Spleen (tissue), 7 donors: ENCODE measurements around the gene OLIG3.

Experiments used
- CTCF ChIP-seq, 11 experiments: fragments of 200-600 bp in 7 of 11; fragments of 450-650 bp in 4 of 11; sonication (generic) in 4 of 11; IDR thresholded peaks in 8 of 11; conservative IDR thresholded peaks in 3 of 11; 1 replicate in 7 of 11; 2 replicates in 4 of 11; pipeline versions ENCODE4 v1.4.0 to v1.8.0; 2016 to 2021; ENCODE audit warnings: antibody characterized with exemption in 11 of 11, inconsistent platforms in 4 of 11, mild to moderate bottlenecking in 1 of 11
- POLR2A ChIP-seq, 3 donors: fragments of 450-650 bp; IDR thresholded peaks; one replicate each; pipeline ENCODE4 v1.5.1; 2017; ENCODE audit warnings: antibody characterized with exemption in 3 of 3, mild to moderate bottlenecking in 1 of 3
- donor health status: DM: no; HTN: no; CAD: no; lungs with moderate emphysema.
- donor health status: DM: no; HTN: no; CAD: no.
- donor health status: DM: no; HTN: no; CAD: no.

- TF ChIP-seq POLR2A (IDR thresholded peaks at IDR 0.05) (no peak), CTCF (IDR thresholded peaks at IDR 0.05 in 8 of 11, conservative IDR thresholded peaks at IDR 0.05 in 3 of 11) (no peak)
Measured at GRCh38 chr6:137473598-137473997, 20.6 kb downstream of the OLIG3 start.
